IPS DF 19.7 (cell line): ENCODE results near the gene CEP63.
A peak's percentile ranks its signal among the peaks of the same experiment; 100 is the strongest.

Experiments
- DNase-seq: peaks from one replicate; pipeline ENCODE4 v3.0.0-alpha.2; 2013; ENCODE audit warnings: low read depth, low spot score

Gene CEP63

GRCh38 chr3:134485718-134486576, at the start of gene CEP63, which contains the start of gene ANAPC13:
Gene CEP63 (plus strand): TSS chr3:134486057. CDS start chr3:134495321, 9,264 bp downstream.
Gene ANAPC13 (minus strand): TSS chr3:134485985. CDS start chr3:134482904, 3,081 bp downstream.
- DNase-seq = peak; percentile 93

GRCh38 chr3:134437211-134437752, 48.6 kb upstream of the CEP63 start:
- DNase-seq = no peak

DNA sequence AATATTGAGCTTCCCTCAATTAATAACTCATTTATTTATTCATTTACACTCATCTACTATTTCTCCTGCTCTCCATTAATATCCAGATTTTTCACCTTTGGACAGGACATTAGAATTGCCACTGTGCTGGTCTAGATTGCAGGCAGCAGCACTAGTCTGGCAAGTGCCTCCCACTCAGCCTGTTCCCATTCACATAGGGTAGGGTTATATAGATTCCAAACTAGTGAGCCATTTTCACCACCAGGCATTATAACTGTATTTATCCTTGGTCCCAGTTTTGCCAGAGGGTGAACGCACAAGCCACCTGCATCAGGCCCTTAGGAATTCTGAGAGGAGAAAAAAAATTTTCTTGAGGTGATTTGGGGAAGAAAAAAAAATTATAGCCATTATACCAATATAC, 44.5 kb upstream of the CEP63 start:
- no peak for DNase-seq

GRCh38 chr3:134441821-134442220, 44.0 kb upstream of the CEP63 start:
- no peak for DNase-seq

DNA sequence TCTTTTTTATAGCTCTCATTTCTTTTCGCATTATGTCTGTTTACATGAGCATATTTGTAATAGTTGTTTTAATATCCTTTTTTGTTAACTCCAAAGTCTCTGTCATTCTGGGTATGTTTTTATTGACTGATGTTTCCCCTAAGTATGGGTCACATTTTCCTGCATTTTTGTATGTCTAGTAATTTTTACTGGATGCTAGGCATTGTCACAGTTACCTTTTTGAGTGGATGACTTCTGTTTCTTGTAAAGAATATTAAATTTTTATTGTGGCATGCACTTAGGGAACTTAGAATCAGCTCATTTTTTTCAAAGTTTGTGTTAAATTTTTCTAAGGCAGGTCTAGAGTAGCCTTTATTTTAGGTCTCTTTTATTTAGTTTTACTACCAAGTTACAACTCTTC, 40.8 kb upstream of the CEP63 start:
- DNase-seq = no peak

DNA sequence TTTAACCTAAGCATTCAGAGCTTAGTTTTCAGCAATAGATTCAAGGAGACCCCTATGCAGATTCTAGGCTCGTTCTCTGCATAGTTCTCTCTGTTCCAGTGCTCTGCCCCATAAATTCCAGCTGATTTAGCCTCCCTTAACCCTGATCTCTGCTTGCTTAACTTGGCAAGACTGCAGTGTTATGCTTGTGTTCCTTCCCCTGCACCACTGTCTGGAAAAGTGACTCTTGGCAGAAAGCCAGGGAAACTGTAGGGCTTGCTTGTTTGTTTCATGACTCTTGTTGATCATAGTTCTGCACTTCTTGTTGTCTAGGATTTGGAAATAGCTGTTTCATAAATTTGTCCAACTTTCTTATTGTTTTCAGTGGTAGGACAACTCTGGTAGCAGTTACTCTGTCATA, 40.2 kb upstream of the CEP63 start:
- DNase-seq = no peak

DNA sequence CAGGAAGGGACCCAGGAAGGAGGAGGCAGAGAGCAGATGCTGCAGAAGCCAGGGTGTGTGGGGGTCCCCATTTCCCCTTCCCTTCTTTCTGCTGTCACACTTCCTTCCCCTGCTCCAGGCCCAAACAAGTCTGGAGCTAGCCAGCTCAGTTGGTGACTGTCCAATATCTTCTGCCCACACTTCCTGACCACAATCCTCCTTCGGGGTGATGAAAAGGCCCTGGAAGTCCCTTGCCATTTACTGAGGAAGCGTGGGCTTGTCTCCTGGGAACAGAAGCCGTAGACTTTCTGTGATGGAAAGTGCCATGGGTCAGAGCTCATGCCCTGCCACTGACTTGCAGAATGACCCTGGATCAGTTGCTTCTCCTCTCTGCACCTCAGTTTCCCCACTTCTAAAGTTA, 39.1 kb upstream of the CEP63 start:
- DNase-seq = no peak

DNA sequence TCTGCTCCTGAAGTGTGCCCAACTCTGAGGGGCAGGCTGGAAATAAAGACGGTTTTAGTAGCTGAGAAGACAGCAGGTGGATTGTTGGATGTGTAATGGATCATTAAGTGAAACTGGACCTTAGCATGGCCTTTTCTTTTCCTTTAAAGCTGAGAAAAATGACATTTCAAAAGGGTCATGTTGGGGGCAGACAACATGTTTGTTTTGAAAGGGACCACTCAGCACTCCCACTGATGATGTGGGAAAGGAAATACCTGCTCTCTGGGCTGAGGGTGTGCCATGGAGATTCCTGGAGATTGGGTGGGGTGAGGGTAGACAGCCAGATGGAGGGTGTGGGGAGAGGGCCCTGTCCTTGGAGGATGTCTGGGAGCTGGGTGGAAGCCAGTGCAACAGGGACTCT, 38.5 kb upstream of the CEP63 start:
- no peak for DNase-seq

GRCh38 chr3:134448664-134449063, 37.2 kb upstream of the CEP63 start:
- no peak for DNase-seq

DNA sequence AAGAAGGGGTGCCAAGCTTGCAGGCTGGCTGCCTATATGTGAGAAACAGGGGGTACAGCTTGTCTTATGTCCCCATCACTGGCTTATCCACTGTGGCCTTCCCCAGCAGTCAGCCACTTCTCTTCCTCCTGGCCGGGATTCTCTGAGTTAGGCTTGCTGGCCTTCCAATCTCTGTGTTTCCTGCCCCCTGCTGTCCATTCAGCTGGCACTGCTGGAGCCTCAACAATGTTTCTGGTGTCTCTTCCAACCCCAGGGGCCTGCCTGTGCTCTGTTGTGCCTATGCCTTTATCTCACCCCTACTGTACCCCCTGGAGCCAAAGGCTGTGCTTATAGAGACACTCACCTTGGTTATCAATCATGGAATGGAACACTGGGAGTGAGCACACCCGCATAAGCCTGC, 36.6 kb upstream of the CEP63 start:
- DNase-seq = peak; percentile 30

- DNase-seq = no peak
Measured at GRCh38 chr3:134449951-134450350, 35.9 kb upstream of the CEP63 start.

GRCh38 chr3:134453631-134454030, 32.2 kb upstream of the CEP63 start:
- DNase-seq = peak; percentile 85

- no peak for DNase-seq
Measured at GRCh38 chr3:134457376-134458074, 28.3 kb upstream of the CEP63 start.

GRCh38 chr3:134458406-134458945, 27.4 kb upstream of the CEP63 start:
- no peak for DNase-seq

DNA sequence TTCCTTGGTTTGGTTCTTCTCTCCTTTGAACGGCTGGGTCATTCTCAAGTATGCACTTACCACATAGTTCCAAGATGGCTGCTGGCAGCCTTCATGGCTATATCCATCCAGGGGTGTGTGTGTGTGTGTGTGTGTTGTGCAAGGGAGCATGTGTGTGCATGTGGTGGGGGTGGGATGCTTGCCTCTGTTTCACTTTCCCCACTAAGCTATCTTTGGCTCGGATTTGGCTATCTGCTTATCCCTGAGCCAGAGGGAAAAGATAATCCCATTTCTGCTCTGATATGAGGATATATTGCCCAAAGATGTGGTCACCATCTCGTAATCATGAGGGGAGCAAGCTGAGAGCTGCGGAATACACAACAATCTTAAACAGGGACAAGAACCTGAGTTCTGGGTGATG, 26.3 kb upstream of the CEP63 start:
- no peak for DNase-seq

DNA sequence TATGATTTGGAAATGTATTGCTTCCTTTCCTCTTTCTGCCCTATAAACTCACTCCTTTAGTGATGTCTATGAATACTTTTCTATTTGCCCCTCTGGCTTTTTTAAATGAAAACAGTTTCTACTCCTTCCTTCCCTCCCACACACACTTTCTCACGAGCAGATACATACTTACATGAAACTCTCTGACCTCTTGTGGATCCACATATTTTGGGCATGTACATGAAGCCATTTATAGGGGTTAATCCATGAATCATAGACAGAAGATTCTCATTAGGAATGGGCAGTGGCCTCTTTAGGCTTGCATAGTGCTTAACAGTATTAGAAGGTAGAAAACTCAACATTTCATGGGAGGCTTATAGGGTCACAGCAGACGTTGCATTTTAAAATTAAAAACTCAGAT, 24.9 kb upstream of the CEP63 start:
- no peak for DNase-seq

DNA sequence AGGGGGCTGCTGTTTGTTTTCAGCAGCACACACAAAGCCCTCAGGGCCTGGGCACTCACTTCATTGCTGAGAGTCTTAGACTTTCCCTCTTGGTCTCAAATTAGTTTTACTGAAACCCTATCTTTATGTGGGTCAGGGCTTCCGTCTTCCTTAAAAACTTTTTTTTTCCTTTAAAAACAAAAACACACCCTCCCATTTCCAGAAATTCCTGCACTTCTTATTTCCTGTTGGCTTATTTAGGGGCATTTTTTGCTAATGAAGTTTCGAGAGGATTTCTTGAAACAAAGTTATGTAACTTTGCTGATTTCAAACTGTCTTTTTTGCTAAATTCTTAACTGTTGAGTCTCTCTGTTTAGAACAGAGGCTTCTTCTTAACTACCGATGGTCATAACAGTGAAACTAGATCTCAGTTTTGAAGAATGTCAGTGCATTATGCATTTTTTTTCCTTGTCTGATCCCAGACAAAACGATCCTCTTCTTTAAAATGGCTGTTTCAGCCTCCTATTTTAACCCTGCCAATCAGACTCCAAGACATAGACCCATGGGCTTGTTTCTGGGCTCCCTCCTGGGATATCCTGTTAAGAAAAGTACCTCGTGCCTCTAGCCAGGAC, 23.4 kb upstream of the CEP63 start:
- no peak for DNase-seq

GRCh38 chr3:134463676-134464063, 22.2 kb upstream of the CEP63 start:
- DNase-seq = peak; percentile 52

GRCh38 chr3:134464064-134464688, 21.7 kb upstream of the CEP63 start:
- DNase-seq = peak; percentile 89

DNA sequence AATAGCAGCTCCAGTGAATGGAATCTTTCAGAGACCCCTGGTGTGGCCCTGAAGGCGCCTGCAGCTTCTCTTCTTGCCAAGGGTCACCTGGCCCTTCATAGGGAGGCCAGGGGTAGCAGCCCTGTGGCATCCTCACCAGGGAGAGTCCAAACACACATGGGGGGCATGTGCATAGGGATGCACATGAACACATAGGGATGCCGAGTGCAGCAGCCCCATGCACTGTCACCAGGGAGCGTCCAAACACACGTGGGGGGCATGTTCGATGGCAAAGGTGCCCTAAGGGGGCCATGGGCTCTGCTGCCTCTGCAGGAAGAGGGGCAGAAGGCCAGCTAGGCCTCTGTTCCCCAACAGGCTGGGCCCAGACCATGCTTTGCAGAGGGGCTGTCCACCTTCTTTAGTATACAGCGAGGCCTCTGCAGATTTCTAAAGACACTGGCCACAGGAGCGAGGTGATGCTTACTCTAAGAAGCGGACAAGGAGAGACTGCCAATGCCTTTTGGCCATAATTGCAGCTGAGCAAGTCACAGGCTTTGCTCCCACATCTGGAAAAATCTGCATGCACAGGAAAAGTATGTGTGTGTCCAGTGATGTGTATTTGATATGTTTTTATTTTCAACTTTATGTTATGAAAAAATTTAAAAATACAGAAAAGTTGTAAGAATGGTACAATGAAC, 21.0 kb upstream of the CEP63 start:
- DNase-seq = no peak

DNA sequence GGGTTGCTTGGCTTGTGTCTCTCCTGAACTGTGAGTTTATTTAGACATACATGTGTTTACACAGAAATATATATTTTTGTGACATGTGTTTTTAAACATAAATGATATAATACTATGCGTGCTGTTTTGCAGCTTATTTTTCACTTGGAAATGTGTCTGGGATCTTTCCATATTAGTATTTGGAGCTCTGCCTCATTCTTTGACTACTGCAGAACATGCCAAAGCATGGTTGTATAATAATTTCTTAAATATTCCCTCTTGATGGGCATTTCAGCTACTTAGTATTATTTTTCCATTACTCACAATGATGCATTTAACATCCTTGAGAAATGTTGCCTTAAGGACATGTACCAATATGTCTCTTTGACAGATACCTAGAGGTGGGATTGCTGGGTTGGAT, 19.5 kb upstream of the CEP63 start:
- DNase-seq = no peak
